Measurements from ENCODE around the gene PRKD1.
"Not testable (repeated sequence)": the region's sequence is repeated elsewhere in the genome, so short reads cannot be mapped to it uniquely, and the experiment has no call there.

PRKD1 gene

GRCh38 chr14:29856516-29856915, 71.1 kb downstream of the PRKD1 start:
- Histone ChIP-seq H3K27ac (no peak overlapping the region), H3K36me3 (replicated peaks) (no peaks in the 10 kb centered on the region), H3K27me3 (replicated peaks) (no peaks in the 10 kb centered on the region), H3K4me3 (ENCODE audit: low read depth, low read length) (no peak overlapping the region)
- DNase-seq, result no peak
- TF ChIP-seq CTCF (IDR thresholded peaks at IDR 0.05; ENCODE audit: low read depth, low read length, missing control alignments), result no peak
- in situ Hi-C loops (cut with HindIII; ENCODE audit: low pct_ligation_motif_present, low sequenced_read_pairs), result no loop called here

- H3K27me3 ChIP-seq (replicated peaks); in situ Hi-C loops (cut with HindIII; ENCODE audit: low pct_ligation_motif_present, low sequenced_read_pairs); H3K27ac ChIP-seq; H3K4me3 ChIP-seq (ENCODE audit: low read depth, low read length); H3K36me3 ChIP-seq (replicated peaks); DNase-seq: not testable (repeated sequence)
Measured at GRCh38 chr14:29853691-29854090, 74.0 kb downstream of the PRKD1 start.

GRCh38 chr14:29853272-29853671, 74.4 kb downstream of the PRKD1 start:
- Histone ChIP-seq H3K4me3 (ENCODE audit: low read depth, low read length) (no peak overlapping the region), H3K27ac (no peak overlapping the region), H3K27me3 (replicated peaks) (no peaks in the 10 kb centered on the region), H3K36me3 (replicated peaks) (no peaks in the 10 kb centered on the region)
- no peak for DNase-seq
- in situ Hi-C loops (cut with HindIII; ENCODE audit: low pct_ligation_motif_present, low sequenced_read_pairs), result no loop called here
- no peak for TF ChIP-seq CTCF (IDR thresholded peaks at IDR 0.05; ENCODE audit: low read depth, low read length, missing control alignments)

GRCh38 chr14:29851397-29851796, 76.2 kb downstream of the PRKD1 start:
- Histone ChIP-seq H3K27ac (no peak overlapping the region), H3K4me3 (ENCODE audit: low read depth, low read length) (no peak overlapping the region), H3K36me3 (replicated peaks) (no peaks in the 10 kb centered on the region), H3K27me3 (replicated peaks) (no peaks in the 10 kb centered on the region)
- TF ChIP-seq CTCF (IDR thresholded peaks at IDR 0.05; ENCODE audit: low read depth, low read length, missing control alignments), result no peak
- DNase-seq, result peak; percentile 3
- in situ Hi-C loops (cut with HindIII; ENCODE audit: low pct_ligation_motif_present, low sequenced_read_pairs), result no loop called here

- no peak overlapping the region for H3K4me3 ChIP-seq (ENCODE audit: low read depth, low read length)
- in situ Hi-C loops (cut with HindIII; ENCODE audit: low pct_ligation_motif_present, low sequenced_read_pairs), result no loop called here
- DNase-seq, result no peak
- no peak overlapping the region for H3K27ac ChIP-seq
- no peaks in the 10 kb centered on the region for H3K36me3 ChIP-seq (replicated peaks)
- H3K27me3 ChIP-seq (replicated peaks), result no peaks in the 10 kb centered on the region
- TF ChIP-seq CTCF (IDR thresholded peaks at IDR 0.05; ENCODE audit: low read depth, low read length, missing control alignments), result no peak
Measured at GRCh38 chr14:29847056-29847380, 80.6 kb downstream of the PRKD1 start.

- Histone ChIP-seq H3K27me3 (replicated peaks) (no peaks in the 10 kb centered on the region), H3K27ac (no peak overlapping the region), H3K4me3 (ENCODE audit: low read depth, low read length) (no peak overlapping the region), H3K36me3 (replicated peaks) (no peaks in the 10 kb centered on the region)
- no peak for DNase-seq
- no peak for TF ChIP-seq CTCF (IDR thresholded peaks at IDR 0.05; ENCODE audit: low read depth, low read length, missing control alignments)
- in situ Hi-C loops (cut with HindIII; ENCODE audit: low pct_ligation_motif_present, low sequenced_read_pairs), result no loop called here
Measured at GRCh38 chr14:29846339-29847055, 81.2 kb downstream of the PRKD1 start.
